Caco-2 (cell line): ENCODE data around the gene FAAP100. TPM values are rescaled to one million over a fixed set of nuclear protein-coding genes. Genes with fewer than 3 reads are reported as not detected.
A peak's percentile ranks its signal among the peaks of the same experiment; 100 is the strongest.

Experiments
- BruUV-seq: library from RNA; stranded (reverse); fragments of 400-500 nt; replicated peaks from 2 replicates; lab custom pipeline; 2021; lab: Mats Ljungman, UMichigan
- CTCF ChIA-PET: fragments of 300-600 bp; sonication (Branson Sonifier 250); formaldehyde crosslinking; loops from one replicate; lab custom pipeline; 2022; ENCODE audit warnings: antibody characterized with exemption; lab: Charles Lee
- POLR2A ChIA-PET: fragments of 300-600 bp; sonication (Branson Sonifier 250); formaldehyde crosslinking; loops from one replicate; lab custom pipeline; 2022; ENCODE audit warnings: antibody characterized with exemption; lab: Charles Lee
- DNase-seq, 2 experiments: peaks; one replicate each; pipeline versions ENCODE4 v3.0.0 to v3.0.0-alpha.2; 2020 to 2022
- H3K27me3 ChIP-seq: replicated peaks from 2 replicates; pipeline ENCODE4 v1.6.0; 2011; ENCODE audit warnings: low read length; ENCODE audit not compliant: control insufficient read depth, insufficient read depth
- H3K36me3 ChIP-seq: 2 replicates; pipeline ENCODE4 v1.5.1; 2011; ENCODE audit warnings: low read length; ENCODE audit not compliant: control insufficient read depth, insufficient read depth
- H3K4me1 ChIP-seq: fragments of 250-450 bp; sonication (Bioruptor Pico); 2 replicates; pipeline ENCODE4 v1.5.1; 2020; ENCODE audit warnings: mild to moderate bottlenecking
- H3K4me3 ChIP-seq: 2 replicates; pipeline ENCODE4 v1.5.1; 2011; ENCODE audit warnings: low read depth, mild to moderate bottlenecking, control low read depth, low read length
- H3K9me3 ChIP-seq: fragments of 250-450 bp; sonication (Bioruptor Pico); 2 replicates; pipeline ENCODE4 v1.5.1; 2020; ENCODE audit warnings: mild to moderate bottlenecking, moderate library complexity
- H3K27ac Mint-ChIP-seq: one replicate; pipeline ENCODE4 v1.8.0; 2022; ENCODE audit warnings: mixed read lengths; ENCODE audit not compliant: unreplicated experiment
- H3K27me3 Mint-ChIP-seq: one replicate; pipeline ENCODE4 v1.8.0; 2022; ENCODE audit warnings: mixed read lengths; ENCODE audit not compliant: insufficient read depth, unreplicated experiment
- H3K36me3 Mint-ChIP-seq: one replicate; pipeline ENCODE4 v1.8.0; 2022; ENCODE audit warnings: mild to moderate bottlenecking, mixed read lengths; ENCODE audit not compliant: insufficient read depth, unreplicated experiment
- H3K4me1 Mint-ChIP-seq: one replicate; pipeline ENCODE4 v1.8.0; 2022; ENCODE audit warnings: low read depth, mixed read lengths; ENCODE audit not compliant: unreplicated experiment
- H3K4me3 Mint-ChIP-seq: one replicate; pipeline ENCODE4 v1.8.0; 2022; ENCODE audit warnings: mild to moderate bottlenecking, moderate library complexity, mixed read lengths; ENCODE audit not compliant: unreplicated experiment
- H3K9me3 Mint-ChIP-seq: one replicate; pipeline ENCODE4 v1.8.0; 2022; ENCODE audit warnings: mixed read lengths; ENCODE audit not compliant: unreplicated experiment
- intact Hi-C: fragments of 100-400 bp; cut with micrococcal nuclease; formaldehyde crosslinking; loops from one replicate; pipeline ENCODE4 v1.10.0; 2022; ENCODE audit not compliant: unreplicated experiment
- total RNA-seq: library from RNA; stranded (reverse); gene quantifications from 2 replicates; pipeline ENCODE4 v1.2.3, GENCODE V29; 2022
- TF ChIP-seq, protein P1 (sequence below), 2 experiments: fragments of 200-600 bp in 1 of 2; IDR thresholded peaks; 1 replicate in 1 of 2; 2 replicates in 1 of 2; pipeline versions ENCODE4 v1.5.1 to v1.8.0; 2011 to 2022; ENCODE audit warnings: antibody characterized with exemption in 1 of 2, control low read depth in 1 of 2, inconsistent platforms in 1 of 2, low read depth in 1 of 2, low read length in 1 of 2, mild to moderate bottlenecking in 1 of 2, moderate library complexity in 1 of 2; ENCODE audit not compliant: insufficient read depth in 1 of 2, severe bottlenecking in 1 of 2, unreplicated experiment in 1 of 2

Gene FAAP100
- total RNA-seq, 1 experiment from 2014 or later: 38.5 TPM

DNA sequence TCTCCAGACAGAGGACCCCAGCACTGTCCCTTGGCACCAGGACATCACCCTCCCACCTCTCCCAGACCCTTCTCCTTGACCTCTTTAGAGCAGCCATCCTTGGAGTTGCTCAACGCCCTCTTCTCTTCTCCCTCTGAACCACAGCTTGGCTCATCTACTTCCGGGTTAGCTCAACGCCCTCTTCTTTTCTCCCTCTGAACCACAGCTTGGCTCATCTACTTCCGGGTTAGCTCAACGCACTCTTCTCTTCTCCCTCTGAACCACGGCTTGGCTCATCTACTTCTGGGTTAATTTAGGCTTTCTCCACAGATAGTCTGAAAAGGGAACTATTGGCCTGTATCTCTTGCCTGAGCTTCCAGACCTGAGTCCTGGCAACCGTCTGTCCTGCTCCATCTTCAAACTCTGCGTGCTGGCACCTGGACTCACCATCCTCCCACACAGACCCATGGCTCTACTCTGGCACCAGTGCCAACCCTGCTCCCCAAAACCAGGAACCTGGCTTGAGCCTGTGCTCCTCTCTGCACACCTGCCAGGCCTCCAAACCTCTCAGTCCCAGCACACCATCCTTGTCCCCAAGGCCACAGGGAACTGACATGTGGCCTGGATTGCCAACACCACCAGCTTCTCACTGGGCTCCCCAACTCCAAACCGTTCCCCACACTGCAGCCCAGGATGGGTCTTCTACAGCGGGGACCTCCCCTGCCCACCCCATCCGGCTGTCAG is 25.3 kb upstream of the FAAP100 start:
- BruUV-seq: no TSS peak
- intact Hi-C loops: no loop called here
- Mint-ChIP-seq H3K27me3 (no peaks in the 10 kb centered on the region), H3K27ac (peak overlapping the region; percentile 66), H3K9me3 (no peaks in the 10 kb centered on the region), H3K4me1 (peaks cover 51% of the 10 kb centered on the region), H3K4me3 (peak overlapping the region; percentile 28), H3K36me3 (peaks cover 87% of the 10 kb centered on the region)
- TF ChIP-seq, protein P1, sequence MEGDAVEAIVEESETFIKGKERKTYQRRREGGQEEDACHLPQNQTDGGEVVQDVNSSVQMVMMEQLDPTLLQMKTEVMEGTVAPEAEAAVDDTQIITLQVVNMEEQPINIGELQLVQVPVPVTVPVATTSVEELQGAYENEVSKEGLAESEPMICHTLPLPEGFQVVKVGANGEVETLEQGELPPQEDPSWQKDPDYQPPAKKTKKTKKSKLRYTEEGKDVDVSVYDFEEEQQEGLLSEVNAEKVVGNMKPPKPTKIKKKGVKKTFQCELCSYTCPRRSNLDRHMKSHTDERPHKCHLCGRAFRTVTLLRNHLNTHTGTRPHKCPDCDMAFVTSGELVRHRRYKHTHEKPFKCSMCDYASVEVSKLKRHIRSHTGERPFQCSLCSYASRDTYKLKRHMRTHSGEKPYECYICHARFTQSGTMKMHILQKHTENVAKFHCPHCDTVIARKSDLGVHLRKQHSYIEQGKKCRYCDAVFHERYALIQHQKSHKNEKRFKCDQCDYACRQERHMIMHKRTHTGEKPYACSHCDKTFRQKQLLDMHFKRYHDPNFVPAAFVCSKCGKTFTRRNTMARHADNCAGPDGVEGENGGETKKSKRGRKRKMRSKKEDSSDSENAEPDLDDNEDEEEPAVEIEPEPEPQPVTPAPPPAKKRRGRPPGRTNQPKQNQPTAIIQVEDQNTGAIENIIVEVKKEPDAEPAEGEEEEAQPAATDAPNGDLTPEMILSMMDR (IDR thresholded peaks at IDR 0.05; ENCODE audit: insufficient read depth in 1 of 2, low read depth in 1 of 2, low read length in 1 of 2, severe bottlenecking in 1 of 2, unreplicated experiment in 1 of 2): no peak
- POLR2A ChIA-PET: interaction anchor here (0.6 kb wide), 1 partner anchor 53 kb away, joined by 3 read pairs; no protein-coding TSS in a partner anchor
- peaks cover 25% of the 10 kb centered on the region for H3K4me1 ChIP-seq
- H3K9me3 ChIP-seq: no peaks in the 10 kb centered on the region
- no peaks in the 10 kb centered on the region for H3K27me3 ChIP-seq
- DNase-seq: no peak
- no peak overlapping the region for H3K4me3 ChIP-seq
- peaks cover 9% of the 10 kb centered on the region for H3K36me3 ChIP-seq
- CTCF ChIA-PET: interaction anchor here (0.5 kb wide), 1 partner anchor 55 kb away, joined by 3 read pairs; no protein-coding TSS in a partner anchor

DNA sequence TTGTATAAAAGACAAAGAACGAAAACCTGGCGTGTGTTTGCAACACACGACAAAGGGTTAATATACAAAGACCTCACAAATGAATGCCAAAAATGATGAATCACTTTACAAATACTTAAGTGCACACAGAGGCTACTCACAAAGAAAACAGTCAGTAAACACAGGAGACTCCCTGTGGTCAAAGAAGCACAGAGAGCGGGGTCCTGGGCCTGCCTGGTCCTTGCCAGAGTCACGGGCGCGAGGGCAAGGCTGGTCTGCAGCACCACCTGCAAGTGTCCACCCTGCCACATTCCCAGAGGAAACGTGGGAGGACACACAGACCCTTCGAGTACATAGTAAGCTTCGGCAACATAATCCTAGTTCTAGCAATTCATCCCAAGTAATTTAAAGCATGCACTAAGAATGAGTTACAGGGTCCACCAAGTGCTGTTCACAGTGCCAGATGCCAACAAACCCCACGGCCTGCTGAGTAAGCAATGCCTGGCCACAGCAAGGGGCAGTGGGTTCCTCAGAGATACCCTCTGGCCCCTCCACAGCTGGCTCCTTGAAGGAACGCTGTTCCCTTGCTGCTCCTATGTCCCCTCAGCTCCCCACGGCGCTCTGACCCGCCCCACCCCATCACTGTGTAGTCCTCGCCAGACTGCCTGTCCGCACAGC is 24.6 kb upstream of the FAAP100 start:
- Mint-ChIP-seq H3K27ac (peak overlapping the region; percentile 66), H3K4me3 (peak overlapping the region; percentile 28), H3K9me3 (no peaks in the 10 kb centered on the region), H3K27me3 (no peaks in the 10 kb centered on the region), H3K36me3 (peaks cover 84% of the 10 kb centered on the region), H3K4me1 (peaks cover 51% of the 10 kb centered on the region)
- POLR2A ChIA-PET: interaction anchor here (0.6 kb wide), 1 partner anchor 54 kb away, joined by 3 read pairs; no protein-coding TSS in a partner anchor
- BruUV-seq: no TSS peak
- Histone ChIP-seq H3K36me3 (peaks cover 7% of the 10 kb centered on the region), H3K27me3 (no peaks in the 10 kb centered on the region), H3K4me3 (no peak overlapping the region), H3K9me3 (no peaks in the 10 kb centered on the region), H3K4me1 (peaks cover 25% of the 10 kb centered on the region)
- TF ChIP-seq, protein P1 (IDR thresholded peaks at IDR 0.05; ENCODE audit: insufficient read depth in 1 of 2, low read depth in 1 of 2, low read length in 1 of 2, severe bottlenecking in 1 of 2, unreplicated experiment in 1 of 2): no peak
- CTCF ChIA-PET: interaction anchor here (0.5 kb wide), 1 partner anchor 54 kb away, joined by 3 read pairs; no protein-coding TSS in a partner anchor
- DNase-seq: peak in 1 of 2 experiments; percentile 42
- intact Hi-C loops: loop anchor here (1.0 kb wide), 1 partner anchor 23 kb away; no protein-coding TSS in a partner anchor

DNA sequence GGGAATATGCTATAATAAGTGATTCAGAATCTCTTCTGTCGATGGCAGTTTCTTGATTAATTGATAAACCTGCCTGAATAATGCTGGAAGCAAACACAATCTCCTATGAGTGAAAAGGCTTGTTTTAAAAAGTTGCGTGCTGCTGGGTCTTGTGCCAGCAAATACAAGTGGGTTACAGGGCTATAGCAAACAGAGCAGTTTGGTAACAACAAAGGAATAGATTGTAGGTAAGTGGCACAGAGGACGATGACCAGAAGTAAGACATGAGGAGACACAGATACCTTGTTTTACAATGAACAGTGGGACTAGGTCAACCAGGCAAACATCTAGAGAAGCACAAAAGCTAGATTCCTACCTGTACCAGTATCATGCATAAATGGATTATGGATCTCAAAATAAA is 23.7 kb upstream of the FAAP100 start:
- TF ChIP-seq, protein P1 (IDR thresholded peaks at IDR 0.05; ENCODE audit: insufficient read depth in 1 of 2, low read depth in 1 of 2, low read length in 1 of 2, severe bottlenecking in 1 of 2, unreplicated experiment in 1 of 2): no peak
- H3K9me3 ChIP-seq: no peaks in the 10 kb centered on the region
- ChIA-PET CTCF (no interaction called here), POLR2A (no interaction called here)
- BruUV-seq: no TSS peak
- H3K27me3 ChIP-seq: no peaks in the 10 kb centered on the region
- H3K36me3 ChIP-seq: peaks cover 4% of the 10 kb centered on the region; the same call in 1 of the 2 replicates
- intact Hi-C loops: loop anchor here (1.0 kb wide), 1 partner anchor 23 kb away; no protein-coding TSS in a partner anchor
- DNase-seq: no peak
- H3K4me3 ChIP-seq: no peak overlapping the region
- Mint-ChIP-seq H3K4me3 (no peak overlapping the region), H3K4me1 (peaks cover 51% of the 10 kb centered on the region), H3K9me3 (no peaks in the 10 kb centered on the region), H3K27ac (no peak overlapping the region), H3K27me3 (no peaks in the 10 kb centered on the region), H3K36me3 (peaks cover 82% of the 10 kb centered on the region)
- H3K4me1 ChIP-seq: peaks cover 25% of the 10 kb centered on the region
